ENCODE data around the gene TESPA1.

GRCh38 chr12:54959291-54960018 is 25.1 kb downstream of the TESPA1 start:
- TF ChIP-seq CTCF (IDR thresholded peaks at IDR 0.05) = no peak
- TF ChIP-seq EZH2 (IDR thresholded peaks at IDR 0.05) = no peak
